ENCODE results near the gene ADK. TPM values are rescaled to one million over a fixed set of nuclear protein-coding genes. Genes with fewer than 3 reads are reported as not detected.

The ADK gene
- polyA plus RNA-seq, 1 donor (not counting 4 experiments of a cell fraction or from before 2014, with no cell fraction given), result 139 TPM

GRCh38 chr10:74488907-74489306, 337.9 kb downstream of the ADK start:
- Histone ChIP-seq H3K27ac (ENCODE audit: control insufficient read depth, insufficient read depth, low read length) (peak overlapping the region; percentile 44), H2AFZ (ENCODE audit: control insufficient read depth, low read length) (no peak overlapping the region), H3K9ac (ENCODE audit: control insufficient read depth, extremely low read depth, insufficient read depth, low read length) (no peak overlapping the region), H3K4me2 (ENCODE audit: control insufficient read depth, extremely low read depth, insufficient read depth, low read depth, low read length) (peak overlapping the region; percentile 76), H3K4me3 (ENCODE audit: control insufficient read depth in 2 of 3, extremely low read depth in 1 of 3, insufficient read depth in 2 of 3, low read depth in 1 of 3, low read length in 3 of 3) (peak overlapping the region in 2 of 3 experiments; percentile 5 to 40), H4K20me1 (ENCODE audit: control insufficient read depth, extremely low read depth, insufficient read depth, low read length) (no peaks in the 10 kb centered on the region), H3K4me1 (ENCODE audit: control insufficient read depth, extremely low read depth, insufficient read depth, low read length) (peaks cover 15% of the 10 kb centered on the region), H3K9me3 (ENCODE audit: control insufficient read depth, low read depth, low read length) (no peaks in the 10 kb centered on the region), H3K27me3 (ENCODE audit: control insufficient read depth, extremely low read depth, insufficient read depth, low read length) (no peaks in the 10 kb centered on the region), H3K36me3 (ENCODE audit: control insufficient read depth in 2 of 2, extremely low read depth in 1 of 2, insufficient read depth in 2 of 2, low read length in 2 of 2) (no peaks in the 10 kb centered on the region), H3K9me1 (ENCODE audit: control insufficient read depth, extremely low read depth, insufficient read depth, low read length) (no peaks in the 10 kb centered on the region), H3K79me2 (ENCODE audit: control insufficient read depth, insufficient read depth, low read length) (no peaks in the 10 kb centered on the region)
- DNase-seq (ENCODE audit: low read depth, low spot score) (no peak), FAIRE-seq (no peak)
- dilution Hi-C loops (cut with MboI; ENCODE audit: extremely low pct_ligation_motif_present, low sequenced_read_pairs), result no loop called here
- TF ChIP-seq CTCF (optimal IDR thresholded peaks at IDR 0.05 in 1 of 3, IDR thresholded peaks at IDR 0.05 in 1 of 3, conservative IDR thresholded peaks at IDR 0.05 in 1 of 3; ENCODE audit: extremely low read depth in 1 of 3, insufficient read depth in 2 of 3, low read length in 3 of 3) (no peak), EZH2 (IDR thresholded peaks at IDR 0.05; ENCODE audit: low read length) (no peak)

- H4K20me1 ChIP-seq (ENCODE audit: control insufficient read depth, extremely low read depth, insufficient read depth, low read length), result no peaks in the 10 kb centered on the region
- dilution Hi-C loops (cut with MboI; ENCODE audit: extremely low pct_ligation_motif_present, low sequenced_read_pairs), result no loop called here
These were observed 339.5 kb downstream of the ADK start for GRCh38 chr10:74490551-74490950.

More at GRCh38 chr10:74490551-74490950, 339.5 kb downstream of the ADK start:
- H3K36me3 ChIP-seq (ENCODE audit: control insufficient read depth in 2 of 2, extremely low read depth in 1 of 2, insufficient read depth in 2 of 2, low read length in 2 of 2), result no peaks in the 10 kb centered on the region
- H3K9me3 ChIP-seq (ENCODE audit: control insufficient read depth, low read depth, low read length), result no peaks in the 10 kb centered on the region
- no peak for DNase-seq (ENCODE audit: low read depth, low spot score)
- H3K27ac ChIP-seq (ENCODE audit: control insufficient read depth, insufficient read depth, low read length), result no peak overlapping the region
- FAIRE-seq, result no peak
- H3K4me1 ChIP-seq (ENCODE audit: control insufficient read depth, extremely low read depth, insufficient read depth, low read length), result peaks cover 15% of the 10 kb centered on the region
- no peak overlapping the region for H3K4me2 ChIP-seq (ENCODE audit: control insufficient read depth, extremely low read depth, insufficient read depth, low read depth, low read length)
- no peak overlapping the region for H2AFZ ChIP-seq (ENCODE audit: control insufficient read depth, low read length)
- H3K4me3 ChIP-seq (ENCODE audit: control insufficient read depth in 2 of 3, extremely low read depth in 1 of 3, insufficient read depth in 2 of 3, low read depth in 1 of 3, low read length in 3 of 3), result no peak overlapping the region
- H3K9ac ChIP-seq (ENCODE audit: control insufficient read depth, extremely low read depth, insufficient read depth, low read length), result no peak overlapping the region
- no peak for TF ChIP-seq EZH2 (IDR thresholded peaks at IDR 0.05; ENCODE audit: low read length)
- TF ChIP-seq CTCF (optimal IDR thresholded peaks at IDR 0.05 in 1 of 3, IDR thresholded peaks at IDR 0.05 in 1 of 3, conservative IDR thresholded peaks at IDR 0.05 in 1 of 3; ENCODE audit: extremely low read depth in 1 of 3, insufficient read depth in 2 of 3, low read length in 3 of 3), result no peak
- H3K9me1 ChIP-seq (ENCODE audit: control insufficient read depth, extremely low read depth, insufficient read depth, low read length), result no peaks in the 10 kb centered on the region
- no peaks in the 10 kb centered on the region for H3K27me3 ChIP-seq (ENCODE audit: control insufficient read depth, extremely low read depth, insufficient read depth, low read length)
- H3K79me2 ChIP-seq (ENCODE audit: control insufficient read depth, insufficient read depth, low read length), result peaks cover under 1% of the 10 kb centered on the region
